ENCODE results near the gene PCSK6.

PCSK6 gene

GRCh38 chr15:101332061-101332467 lies 157.4 kb downstream of the PCSK6 start:
- in situ Hi-C loops (cut with HindIII; ENCODE audit: low pct_ligation_motif_present, low sequenced_read_pairs) = no loop called here
- TF ChIP-seq, protein P1, sequence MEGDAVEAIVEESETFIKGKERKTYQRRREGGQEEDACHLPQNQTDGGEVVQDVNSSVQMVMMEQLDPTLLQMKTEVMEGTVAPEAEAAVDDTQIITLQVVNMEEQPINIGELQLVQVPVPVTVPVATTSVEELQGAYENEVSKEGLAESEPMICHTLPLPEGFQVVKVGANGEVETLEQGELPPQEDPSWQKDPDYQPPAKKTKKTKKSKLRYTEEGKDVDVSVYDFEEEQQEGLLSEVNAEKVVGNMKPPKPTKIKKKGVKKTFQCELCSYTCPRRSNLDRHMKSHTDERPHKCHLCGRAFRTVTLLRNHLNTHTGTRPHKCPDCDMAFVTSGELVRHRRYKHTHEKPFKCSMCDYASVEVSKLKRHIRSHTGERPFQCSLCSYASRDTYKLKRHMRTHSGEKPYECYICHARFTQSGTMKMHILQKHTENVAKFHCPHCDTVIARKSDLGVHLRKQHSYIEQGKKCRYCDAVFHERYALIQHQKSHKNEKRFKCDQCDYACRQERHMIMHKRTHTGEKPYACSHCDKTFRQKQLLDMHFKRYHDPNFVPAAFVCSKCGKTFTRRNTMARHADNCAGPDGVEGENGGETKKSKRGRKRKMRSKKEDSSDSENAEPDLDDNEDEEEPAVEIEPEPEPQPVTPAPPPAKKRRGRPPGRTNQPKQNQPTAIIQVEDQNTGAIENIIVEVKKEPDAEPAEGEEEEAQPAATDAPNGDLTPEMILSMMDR (IDR thresholded peaks at IDR 0.05; ENCODE audit: low read depth, low read length, missing control alignments) = no peak
- H3K36me3 ChIP-seq (replicated peaks) = no peaks in the 10 kb centered on the region
- no peak for DNase-seq
- no peak overlapping the region for H3K4me3 ChIP-seq (ENCODE audit: low read depth, low read length)
- H3K27me3 ChIP-seq (replicated peaks) = peaks cover 2% of the 10 kb centered on the region
- no peak overlapping the region for H3K27ac ChIP-seq

DNA sequence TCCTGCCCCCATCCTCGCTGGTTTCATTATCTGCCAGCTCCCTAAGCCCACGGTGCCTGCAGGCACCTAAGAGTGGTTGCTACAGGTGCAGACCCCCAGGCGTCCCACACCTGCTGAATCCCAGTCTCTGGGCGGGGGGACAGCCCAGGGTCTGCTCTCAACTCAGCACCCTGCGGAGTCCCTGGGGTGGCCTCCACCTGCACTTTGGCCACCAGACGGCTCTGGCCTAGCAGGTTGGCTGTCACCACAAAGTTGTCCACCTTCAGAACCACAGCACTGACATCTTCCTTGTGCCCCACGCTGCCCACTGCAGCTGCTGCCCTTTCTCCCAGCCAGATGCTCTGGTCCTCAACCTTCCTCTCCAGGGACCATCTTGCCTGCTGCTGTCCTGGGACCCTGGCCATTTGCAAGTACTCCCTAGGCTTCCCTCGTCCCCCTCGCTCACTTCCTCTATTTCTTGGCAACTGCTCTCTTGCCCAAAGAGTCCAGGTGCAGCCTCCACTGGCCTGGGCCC lies 159.6 kb downstream of the PCSK6 start:
- in situ Hi-C loops (cut with HindIII; ENCODE audit: low pct_ligation_motif_present, low sequenced_read_pairs) = no loop called here
- TF ChIP-seq, protein P1 (IDR thresholded peaks at IDR 0.05; ENCODE audit: low read depth, low read length, missing control alignments) = no peak
- DNase-seq = no peak
- Histone ChIP-seq H3K36me3 (replicated peaks) (no peaks in the 10 kb centered on the region), H3K27ac (no peak overlapping the region), H3K4me3 (ENCODE audit: low read depth, low read length) (no peak overlapping the region), H3K27me3 (replicated peaks) (peaks cover 2% of the 10 kb centered on the region)

- no peak overlapping the region for H3K4me3 ChIP-seq (ENCODE audit: low read depth, low read length)
- H3K27ac ChIP-seq = no peak overlapping the region
- no peaks in the 10 kb centered on the region for H3K36me3 ChIP-seq (replicated peaks)
- TF ChIP-seq, protein P1 (IDR thresholded peaks at IDR 0.05; ENCODE audit: low read depth, low read length, missing control alignments) = no peak
- in situ Hi-C loops (cut with HindIII; ENCODE audit: low pct_ligation_motif_present, low sequenced_read_pairs) = no loop called here
- no peak for DNase-seq
- peaks cover 2% of the 10 kb centered on the region for H3K27me3 ChIP-seq (replicated peaks)
These were observed 160.1 kb downstream of the PCSK6 start for GRCh38 chr15:101329309-101329863.

DNA sequence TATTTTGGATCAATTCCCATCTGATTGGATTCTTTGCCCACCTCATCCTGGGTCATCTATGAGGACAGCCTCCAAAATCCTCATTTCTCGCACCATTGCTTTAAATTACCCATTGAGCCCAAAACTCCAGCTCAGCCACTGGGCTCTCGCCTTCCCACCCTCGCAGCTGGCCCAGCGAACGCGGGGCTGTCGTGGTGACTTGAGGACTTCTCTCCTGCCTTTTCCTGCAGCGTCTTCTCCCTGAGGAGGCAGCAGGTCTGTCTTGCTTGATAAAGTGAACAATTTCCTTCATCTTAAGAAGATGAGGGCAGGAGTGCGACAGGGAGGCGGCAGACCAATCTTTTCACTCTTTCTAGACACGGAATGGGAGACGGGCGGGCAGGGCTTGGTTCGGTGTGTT lies 161.5 kb downstream of the PCSK6 start:
- no peak overlapping the region for H3K27ac ChIP-seq

GRCh38 chr15:101327147-101327740 lies 162.3 kb downstream of the PCSK6 start:
- DNase-seq = no peak
- in situ Hi-C loops (cut with HindIII; ENCODE audit: low pct_ligation_motif_present, low sequenced_read_pairs) = no loop called here
- TF ChIP-seq, protein P1 (IDR thresholded peaks at IDR 0.05; ENCODE audit: low read depth, low read length, missing control alignments) = no peak
- Histone ChIP-seq H3K27ac (no peak overlapping the region), H3K4me3 (ENCODE audit: low read depth, low read length) (no peak overlapping the region), H3K36me3 (replicated peaks) (no peaks in the 10 kb centered on the region), H3K27me3 (replicated peaks) (peaks cover 2% of the 10 kb centered on the region)

More for the DNA sequence above, 161.5 kb downstream of the PCSK6 start:
- Histone ChIP-seq H3K27me3 (replicated peaks) (peaks cover 2% of the 10 kb centered on the region), H3K4me3 (ENCODE audit: low read depth, low read length) (no peak overlapping the region), H3K36me3 (replicated peaks) (no peaks in the 10 kb centered on the region)
- DNase-seq = no peak
- TF ChIP-seq, protein P1 (IDR thresholded peaks at IDR 0.05; ENCODE audit: low read depth, low read length, missing control alignments) = no peak
- in situ Hi-C loops (cut with HindIII; ENCODE audit: low pct_ligation_motif_present, low sequenced_read_pairs) = no loop called here

Measured in brain microvascular endothelial cell (primary cell).